Gastrocnemius medialis (tissue), 4 donors: Measurements from ENCODE around the gene GALNT5.

Experiments used
- POLR2A ChIP-seq, 2 donors: fragments of 450-650 bp; IDR thresholded peaks; one replicate each; pipeline ENCODE4 v1.6.1; 2017; ENCODE audit warnings: antibody characterized with exemption in 2 of 2, mild to moderate bottlenecking in 2 of 2, moderate library complexity in 2 of 2
- TF ChIP-seq, protein P1 (sequence below), 5 experiments: fragments of 450-650 bp in 3 of 5; fragments of 200-600 bp in 2 of 5; sonication (generic) in 2 of 5; IDR thresholded peaks in 4 of 5; conservative IDR thresholded peaks in 1 of 5; 1 replicate in 4 of 5; 2 replicates in 1 of 5; pipeline ENCODE4 v1.5.1; 2016 to 2019; ENCODE audit warnings: antibody characterized with exemption in 5 of 5, mild to moderate bottlenecking in 3 of 5, moderate library complexity in 3 of 5

DNA sequence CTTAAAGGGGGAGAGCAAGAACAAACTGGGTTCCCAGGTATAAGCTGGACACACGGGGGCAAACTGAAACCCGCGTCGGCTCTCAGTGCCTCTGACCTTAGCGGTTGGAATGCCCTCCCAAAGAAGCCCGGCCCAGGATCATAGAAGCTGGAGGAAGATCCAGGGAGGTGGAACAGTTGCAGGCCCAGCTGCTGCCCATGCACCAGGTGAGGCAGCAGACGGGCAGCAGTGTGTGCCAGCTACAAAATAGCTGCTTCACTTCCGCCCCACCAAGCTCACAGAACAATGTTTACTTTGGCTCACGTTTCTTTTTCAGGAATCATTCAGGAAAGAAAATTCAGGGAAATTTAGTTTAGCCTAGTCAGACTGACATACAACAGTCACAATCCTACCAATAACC is 72.0 kb downstream of the GALNT5 start:
- TF ChIP-seq, protein P1, sequence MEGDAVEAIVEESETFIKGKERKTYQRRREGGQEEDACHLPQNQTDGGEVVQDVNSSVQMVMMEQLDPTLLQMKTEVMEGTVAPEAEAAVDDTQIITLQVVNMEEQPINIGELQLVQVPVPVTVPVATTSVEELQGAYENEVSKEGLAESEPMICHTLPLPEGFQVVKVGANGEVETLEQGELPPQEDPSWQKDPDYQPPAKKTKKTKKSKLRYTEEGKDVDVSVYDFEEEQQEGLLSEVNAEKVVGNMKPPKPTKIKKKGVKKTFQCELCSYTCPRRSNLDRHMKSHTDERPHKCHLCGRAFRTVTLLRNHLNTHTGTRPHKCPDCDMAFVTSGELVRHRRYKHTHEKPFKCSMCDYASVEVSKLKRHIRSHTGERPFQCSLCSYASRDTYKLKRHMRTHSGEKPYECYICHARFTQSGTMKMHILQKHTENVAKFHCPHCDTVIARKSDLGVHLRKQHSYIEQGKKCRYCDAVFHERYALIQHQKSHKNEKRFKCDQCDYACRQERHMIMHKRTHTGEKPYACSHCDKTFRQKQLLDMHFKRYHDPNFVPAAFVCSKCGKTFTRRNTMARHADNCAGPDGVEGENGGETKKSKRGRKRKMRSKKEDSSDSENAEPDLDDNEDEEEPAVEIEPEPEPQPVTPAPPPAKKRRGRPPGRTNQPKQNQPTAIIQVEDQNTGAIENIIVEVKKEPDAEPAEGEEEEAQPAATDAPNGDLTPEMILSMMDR (IDR thresholded peaks at IDR 0.05 in 4 of 5, conservative IDR thresholded peaks at IDR 0.05 in 1 of 5): no peak
- TF ChIP-seq POLR2A (IDR thresholded peaks at IDR 0.05): no peak
